NOMO-1 (cell line): ENCODE data around the gene PTPRN2.
"Not testable (repeated sequence)": the region's sequence is repeated elsewhere in the genome, so short reads cannot be mapped to it uniquely, and the experiment has no call there.

Experiments
- DNase-seq, 2 experiments: peaks; one replicate each; lab custom pipeline; 2025; ENCODE audit not compliant: unreplicated experiment in 2 of 2; lab: John Stamatoyannopoulos, UW

Gene PTPRN2

GRCh38 chr7:158523165-158523856 is 64.3 kb downstream of the PTPRN2 start:
- not testable (repeated sequence) for DNase-seq

GRCh38 chr7:158521795-158522194 is 65.8 kb downstream of the PTPRN2 start:
- DNase-seq: not testable (repeated sequence)

GRCh38 chr7:158520825-158521224 is 66.8 kb downstream of the PTPRN2 start:
- DNase-seq: no peak

GRCh38 chr7:158519633-158520174 is 67.9 kb downstream of the PTPRN2 start:
- no peak for DNase-seq

GRCh38 chr7:158518980-158519632 is 68.5 kb downstream of the PTPRN2 start:
- DNase-seq: no peak

GRCh38 chr7:158517571-158517970 is 70.1 kb downstream of the PTPRN2 start:
- no peak for DNase-seq

GRCh38 chr7:158517072-158517471 is 70.6 kb downstream of the PTPRN2 start:
- no peak for DNase-seq

- DNase-seq: no peak
These were observed 71.1 kb downstream of the PTPRN2 start for GRCh38 chr7:158516524-158516923.

- DNase-seq: no peak
These were observed 74.8 kb downstream of the PTPRN2 start for GRCh38 chr7:158512869-158513268.

GRCh38 chr7:158512042-158512441 is 75.6 kb downstream of the PTPRN2 start:
- no peak for DNase-seq

GRCh38 chr7:158508802-158509385 is 78.7 kb downstream of the PTPRN2 start:
- no peak for DNase-seq

- peak in 1 of 2 experiments; percentile 3 for DNase-seq
These were observed 79.3 kb downstream of the PTPRN2 start for GRCh38 chr7:158508321-158508720.

GRCh38 chr7:158507917-158508316 is 79.7 kb downstream of the PTPRN2 start:
- no peak for DNase-seq

- not testable (repeated sequence) for DNase-seq
These were observed 80.4 kb downstream of the PTPRN2 start for GRCh38 chr7:158507175-158507574.

GRCh38 chr7:158506626-158507025 is 81.0 kb downstream of the PTPRN2 start:
- no peak for DNase-seq

- DNase-seq: no peak
These were observed 81.9 kb downstream of the PTPRN2 start for GRCh38 chr7:158505683-158506082.

GRCh38 chr7:158502068-158502750 is 85.4 kb downstream of the PTPRN2 start:
- DNase-seq: no peak

GRCh38 chr7:158501393-158502067 is 86.1 kb downstream of the PTPRN2 start:
- no peak for DNase-seq

- no peak for DNase-seq
These were observed 87.0 kb downstream of the PTPRN2 start for GRCh38 chr7:158500651-158501052.

GRCh38 chr7:158499082-158499455 is 88.6 kb downstream of the PTPRN2 start:
- DNase-seq: no peak
